NCI-H1092 (cell line): ENCODE measurements around the gene CCP110.

Experiments
- DNase-seq: peaks from one replicate; lab custom pipeline; 2025; lab: John Stamatoyannopoulos, UW

The CCP110 gene, protein sequence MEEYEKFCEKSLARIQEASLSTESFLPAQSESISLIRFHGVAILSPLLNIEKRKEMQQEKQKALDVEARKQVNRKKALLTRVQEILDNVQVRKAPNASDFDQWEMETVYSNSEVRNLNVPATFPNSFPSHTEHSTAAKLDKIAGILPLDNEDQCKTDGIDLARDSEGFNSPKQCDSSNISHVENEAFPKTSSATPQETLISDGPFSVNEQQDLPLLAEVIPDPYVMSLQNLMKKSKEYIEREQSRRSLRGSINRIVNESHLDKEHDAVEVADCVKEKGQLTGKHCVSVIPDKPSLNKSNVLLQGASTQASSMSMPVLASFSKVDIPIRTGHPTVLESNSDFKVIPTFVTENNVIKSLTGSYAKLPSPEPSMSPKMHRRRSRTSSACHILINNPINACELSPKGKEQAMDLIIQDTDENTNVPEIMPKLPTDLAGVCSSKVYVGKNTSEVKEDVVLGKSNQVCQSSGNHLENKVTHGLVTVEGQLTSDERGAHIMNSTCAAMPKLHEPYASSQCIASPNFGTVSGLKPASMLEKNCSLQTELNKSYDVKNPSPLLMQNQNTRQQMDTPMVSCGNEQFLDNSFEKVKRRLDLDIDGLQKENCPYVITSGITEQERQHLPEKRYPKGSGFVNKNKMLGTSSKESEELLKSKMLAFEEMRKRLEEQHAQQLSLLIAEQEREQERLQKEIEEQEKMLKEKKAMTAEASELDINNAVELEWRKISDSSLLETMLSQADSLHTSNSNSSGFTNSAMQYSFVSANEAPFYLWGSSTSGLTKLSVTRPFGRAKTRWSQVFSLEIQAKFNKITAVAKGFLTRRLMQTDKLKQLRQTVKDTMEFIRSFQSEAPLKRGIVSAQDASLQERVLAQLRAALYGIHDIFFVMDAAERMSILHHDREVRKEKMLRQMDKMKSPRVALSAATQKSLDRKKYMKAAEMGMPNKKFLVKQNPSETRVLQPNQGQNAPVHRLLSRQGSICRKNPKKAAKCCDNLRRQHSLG

DNA sequence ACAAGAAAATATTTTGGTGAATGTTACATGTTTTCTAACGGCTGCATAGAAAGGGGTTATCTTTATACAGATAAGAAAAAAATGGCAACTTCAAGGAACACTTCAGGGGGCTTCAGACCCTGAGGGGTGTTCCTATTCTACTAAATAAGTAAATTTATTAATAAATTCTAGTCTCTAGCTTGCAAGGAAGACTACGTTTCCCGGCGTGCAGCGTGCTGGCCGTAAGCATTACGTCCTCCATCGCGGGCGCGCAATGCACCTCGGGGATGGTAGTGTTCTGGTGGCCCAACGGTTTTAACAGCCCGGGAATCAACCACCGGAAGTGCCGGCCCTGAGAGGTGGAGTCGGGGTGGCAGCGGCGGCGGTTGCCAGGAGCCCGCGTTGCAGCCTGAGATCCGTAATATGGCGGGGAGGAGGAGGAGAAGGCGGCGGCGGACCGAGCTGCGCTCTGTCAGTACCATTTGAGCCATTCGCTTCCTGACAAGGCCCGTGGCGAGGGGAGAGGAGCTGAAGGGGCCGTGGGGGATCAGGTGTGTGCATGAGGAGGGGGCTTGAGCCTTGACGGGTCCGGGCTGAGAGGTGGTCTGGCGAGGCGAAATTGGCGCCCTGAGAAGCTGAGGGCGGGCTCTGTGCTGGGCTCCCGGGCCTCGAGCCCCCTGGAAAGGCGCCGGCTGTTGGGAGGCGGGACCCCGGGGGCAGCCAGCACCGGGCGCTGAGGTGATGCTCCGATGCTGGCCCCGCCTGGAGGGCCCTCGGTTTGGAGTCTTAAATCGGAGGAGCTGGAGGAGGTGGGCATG is at the start of gene CCP110:
TSS of gene CCP110 (plus strand) at position 384 of the 797 bp plus-strand sequence. CDS start 3,940 bp downstream, outside the sequence.
- DNase-seq: peak; percentile 97

DNA sequence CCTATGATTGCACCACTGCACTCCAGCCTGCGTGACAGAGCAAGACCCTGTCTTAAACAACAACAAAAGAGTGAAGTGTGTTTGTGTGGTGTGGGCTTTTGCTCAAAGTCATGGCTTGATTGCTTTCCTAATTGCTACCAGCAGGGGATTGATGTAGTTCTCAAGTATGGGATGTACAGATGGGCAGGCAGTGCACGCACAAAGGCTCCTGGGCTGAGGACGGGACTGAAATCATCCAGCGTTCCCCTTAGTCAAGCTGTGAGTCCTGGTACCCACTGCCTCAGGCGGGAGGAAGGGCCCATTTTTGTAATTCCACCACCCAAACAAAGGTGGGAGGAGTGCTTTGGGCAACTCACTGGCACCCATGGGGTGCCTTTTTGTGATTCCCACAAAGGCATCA is 49.1 kb upstream of the CCP110 start:
- no peak for DNase-seq

DNA sequence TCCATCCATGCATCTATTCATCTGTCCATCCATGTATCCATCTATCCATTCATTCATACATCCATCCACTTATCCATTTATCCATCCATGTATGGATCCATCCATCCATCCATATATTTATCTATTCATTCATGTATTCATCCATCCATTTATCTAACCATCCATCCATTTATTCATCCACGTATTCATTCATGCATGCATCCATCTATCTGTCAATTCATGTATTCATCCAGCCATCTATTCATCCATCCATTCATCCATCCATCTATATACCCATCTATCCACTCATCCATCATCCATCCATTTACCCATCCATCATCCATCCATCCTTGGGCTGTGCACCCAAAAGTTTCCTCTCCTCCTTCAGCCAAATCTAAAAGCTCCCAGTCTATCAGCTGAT is 45.2 kb upstream of the CCP110 start:
- no peak for DNase-seq

DNA sequence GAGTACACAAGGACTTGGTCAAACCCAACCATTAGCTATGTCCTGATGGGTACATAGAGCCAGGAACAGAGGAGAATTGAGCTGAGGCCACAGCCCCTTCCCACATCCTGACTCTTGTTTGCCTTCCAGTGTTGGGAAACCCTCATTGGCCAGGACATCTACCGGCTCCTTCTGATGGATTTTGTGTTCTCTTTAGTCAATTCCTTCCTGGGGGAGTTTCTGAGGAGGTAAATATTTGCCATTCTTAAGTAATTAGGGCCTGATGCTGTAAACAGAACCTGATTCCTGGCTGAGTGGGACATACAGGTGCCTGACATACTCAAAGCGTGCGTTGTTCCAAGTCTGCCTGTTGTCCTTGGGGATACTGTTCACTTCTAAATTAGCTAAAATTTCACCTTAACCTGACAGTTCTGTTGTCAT is 44.4 kb upstream of the CCP110 start:
- no peak for DNase-seq

DNA sequence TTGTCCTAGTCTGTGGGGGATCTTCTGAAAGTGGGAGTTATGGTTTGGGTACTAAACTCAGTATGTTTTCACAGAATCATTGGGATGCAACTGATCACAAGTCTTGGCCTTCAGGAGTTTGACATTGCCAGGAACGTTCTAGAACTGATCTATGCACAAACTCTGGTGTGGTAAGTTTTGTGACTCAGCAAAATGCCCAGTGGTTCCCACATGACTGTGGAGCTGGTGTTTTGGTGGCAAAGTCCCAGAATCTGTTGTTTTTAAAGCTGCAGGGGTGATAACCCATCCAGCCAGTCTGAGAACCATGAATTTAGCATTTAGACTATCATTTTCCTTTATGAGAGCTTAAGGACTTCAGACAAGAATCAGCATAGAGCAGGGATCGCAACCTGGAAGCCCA is 42.4 kb upstream of the CCP110 start:
- DNase-seq: no peak

DNA sequence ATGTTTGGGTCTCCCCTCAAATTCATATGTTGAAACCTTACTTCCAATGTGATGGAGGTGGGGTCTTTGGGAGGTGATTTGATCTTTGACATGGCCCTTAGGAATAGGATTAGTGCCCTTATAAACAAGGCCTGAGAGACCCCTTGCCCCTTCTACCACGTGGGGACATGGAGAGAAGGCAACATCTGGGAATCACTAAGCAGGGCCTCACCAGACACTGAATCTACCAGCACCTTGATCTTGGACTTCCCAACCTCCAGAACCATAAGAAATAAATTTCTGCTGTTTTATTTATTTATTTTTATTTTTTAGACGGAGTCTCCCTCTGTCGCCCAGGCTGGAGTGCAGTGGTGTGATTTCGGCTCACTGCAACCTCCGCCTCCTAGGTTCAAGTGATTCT is 42.0 kb upstream of the CCP110 start:
- no peak for DNase-seq

DNA sequence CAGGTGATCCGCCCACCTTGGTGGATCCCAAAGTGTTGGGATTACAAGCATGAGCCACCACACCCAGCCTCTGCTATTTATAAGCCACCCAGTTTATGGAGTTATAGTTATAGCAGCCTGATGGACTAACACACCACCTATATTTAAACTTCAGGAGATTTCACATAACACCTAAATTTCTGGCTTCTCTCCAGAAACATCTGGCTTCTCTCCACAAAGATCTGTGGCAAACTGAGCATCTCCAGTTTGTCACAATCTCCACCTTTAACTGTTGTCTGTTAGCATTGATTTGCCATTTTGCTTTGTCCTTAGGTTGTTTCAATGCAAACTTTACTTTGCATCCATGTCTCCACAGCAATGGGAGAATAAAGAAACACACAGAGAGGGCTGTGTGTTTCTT is 41.5 kb upstream of the CCP110 start:
- no peak for DNase-seq

DNA sequence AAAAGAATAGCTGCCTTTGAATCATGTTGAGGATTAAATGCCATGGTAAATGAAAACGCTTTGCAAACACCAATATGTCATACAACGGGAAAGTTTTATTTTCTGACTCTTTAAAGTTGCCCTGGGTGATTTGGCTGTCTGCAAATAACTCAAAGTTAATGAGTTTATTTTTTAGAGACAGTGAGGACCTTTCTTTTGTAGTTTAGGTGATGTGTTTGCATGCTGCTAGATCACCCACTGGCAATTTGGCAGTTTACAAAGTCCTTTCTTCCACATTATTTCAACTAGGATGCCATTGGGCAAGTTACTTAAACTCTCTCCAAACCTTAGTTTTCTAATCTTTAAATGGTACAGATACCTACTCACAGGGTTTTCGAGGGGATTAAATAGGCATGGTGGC is 39.6 kb upstream of the CCP110 start:
- no peak for DNase-seq

DNA sequence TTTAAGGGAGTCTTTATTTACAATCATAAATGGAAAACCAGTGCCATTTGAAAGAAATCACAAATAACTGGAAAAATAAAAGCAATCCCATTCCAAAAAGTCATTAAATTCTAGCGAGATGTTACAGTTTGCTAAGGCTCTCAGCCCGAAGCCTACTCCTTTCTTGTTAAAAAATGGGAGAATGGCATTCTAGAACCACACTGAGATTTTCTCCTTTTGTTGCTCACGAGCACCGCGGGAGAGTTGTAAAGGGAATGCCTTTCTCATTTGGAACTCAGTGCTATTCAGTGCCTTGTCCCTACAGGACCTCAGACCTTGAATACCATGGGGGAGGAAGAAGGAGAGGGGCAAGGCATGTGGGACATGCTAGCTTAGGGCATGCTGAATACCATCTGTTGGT is 38.1 kb upstream of the CCP110 start:
- DNase-seq: no peak

DNA sequence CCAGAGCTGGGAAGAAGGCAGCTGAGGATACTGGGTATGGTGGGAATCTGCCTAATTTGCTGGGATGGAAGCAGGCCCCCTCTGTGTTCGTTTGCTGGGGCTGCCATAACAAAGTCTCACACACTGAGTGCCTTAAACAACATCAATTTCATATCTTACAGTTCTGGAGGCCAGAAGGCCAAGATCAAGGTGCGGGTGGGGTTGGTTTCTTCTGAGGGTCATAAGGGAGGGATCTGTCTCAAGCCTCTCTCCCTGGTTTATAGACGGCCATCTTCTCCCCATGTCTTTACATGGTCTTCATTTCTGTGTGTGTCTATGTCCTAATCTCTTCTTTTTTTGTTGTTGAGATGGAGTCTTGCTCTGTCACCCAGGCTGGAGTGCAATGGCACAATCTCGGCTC is 37.7 kb upstream of the CCP110 start:
- DNase-seq: no peak

DNA sequence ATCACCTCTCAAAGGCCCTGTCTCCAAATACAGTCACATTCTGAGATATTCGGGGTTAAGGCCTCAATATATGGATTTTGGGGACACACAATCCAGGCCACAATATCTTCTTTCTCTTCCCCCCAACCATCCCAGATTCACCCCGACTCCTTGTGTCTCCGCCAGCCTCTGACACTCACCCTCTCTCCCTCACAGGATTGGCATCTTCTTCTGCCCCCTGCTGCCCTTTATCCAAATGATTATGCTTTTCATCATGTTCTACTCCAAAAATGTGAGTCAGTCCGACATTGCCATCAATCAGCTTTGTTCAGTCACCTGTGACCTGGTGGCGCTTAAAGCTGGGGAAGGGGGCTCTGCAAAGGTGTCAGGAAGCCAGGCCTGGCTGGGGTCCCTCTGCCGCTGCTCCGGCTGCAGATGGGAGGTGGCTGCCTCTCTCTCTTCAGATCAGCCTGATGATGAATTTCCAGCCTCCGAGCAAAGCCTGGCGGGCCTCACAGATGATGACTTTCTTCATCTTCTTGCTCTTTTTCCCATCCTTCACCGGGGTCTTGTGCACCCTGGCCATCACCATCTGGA is 36.9 kb upstream of the CCP110 start:
- no peak for DNase-seq

DNA sequence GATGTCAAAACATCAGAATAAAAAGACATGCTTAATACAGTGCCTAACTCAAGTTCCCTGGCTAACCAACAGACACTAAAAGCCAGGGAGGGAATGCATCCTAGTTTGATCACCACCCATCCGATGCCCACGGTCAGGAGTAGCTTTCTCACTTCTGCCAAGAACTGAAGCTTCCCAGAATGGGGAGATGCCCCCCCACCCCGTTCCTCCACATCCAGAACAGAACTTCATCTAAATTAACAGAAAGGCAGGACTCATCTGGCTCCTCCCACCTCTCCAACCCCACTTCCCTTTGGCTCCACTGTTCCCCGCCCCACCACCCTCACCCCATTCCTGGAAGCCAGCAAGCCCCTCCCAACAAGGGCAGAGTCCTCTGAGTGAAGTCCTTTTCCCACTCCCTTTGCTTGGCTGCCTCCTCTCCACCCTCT is 35.5 kb upstream of the CCP110 start:
- no peak for DNase-seq

DNA sequence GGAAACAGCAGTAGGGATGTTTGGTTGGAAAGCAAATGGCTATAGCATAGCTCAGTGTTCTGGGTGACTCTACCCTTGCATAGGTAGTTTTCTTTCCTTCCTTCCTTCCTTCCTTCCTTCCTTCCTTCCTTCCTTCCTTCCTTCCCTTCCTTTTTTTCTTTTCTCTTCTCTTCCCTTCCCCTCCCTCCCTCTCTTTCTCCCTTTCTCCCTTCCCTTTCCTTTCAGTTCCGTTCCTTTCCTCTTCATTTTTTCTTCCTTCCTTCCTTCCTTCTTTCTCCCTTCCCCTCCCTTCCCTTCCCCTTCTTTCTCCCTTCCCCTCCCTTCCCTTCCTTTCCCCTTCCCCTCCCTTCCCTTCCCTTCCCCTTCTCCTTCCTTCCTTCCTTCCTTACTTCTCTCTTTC is 33.1 kb upstream of the CCP110 start:
- no peak for DNase-seq

DNA sequence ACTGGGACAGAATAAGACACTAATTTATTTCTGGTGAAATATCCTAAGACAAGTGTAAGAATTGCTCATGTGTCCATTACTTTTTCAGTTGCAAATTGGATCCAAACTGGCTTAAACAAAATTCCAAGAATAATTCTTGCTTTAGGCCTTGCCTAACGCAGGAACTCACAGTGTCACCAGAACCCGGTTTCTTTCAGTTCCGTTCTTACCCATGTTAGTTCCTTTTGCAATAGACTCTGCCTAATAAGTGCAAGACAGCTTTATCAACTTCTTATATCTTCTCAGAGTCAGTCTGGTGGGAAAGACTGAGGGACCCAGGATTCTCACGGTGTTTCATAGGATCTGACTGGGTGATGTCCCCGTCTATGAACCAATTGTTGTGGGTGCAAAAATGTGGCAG is 26.6 kb upstream of the CCP110 start:
- DNase-seq: no peak

DNA sequence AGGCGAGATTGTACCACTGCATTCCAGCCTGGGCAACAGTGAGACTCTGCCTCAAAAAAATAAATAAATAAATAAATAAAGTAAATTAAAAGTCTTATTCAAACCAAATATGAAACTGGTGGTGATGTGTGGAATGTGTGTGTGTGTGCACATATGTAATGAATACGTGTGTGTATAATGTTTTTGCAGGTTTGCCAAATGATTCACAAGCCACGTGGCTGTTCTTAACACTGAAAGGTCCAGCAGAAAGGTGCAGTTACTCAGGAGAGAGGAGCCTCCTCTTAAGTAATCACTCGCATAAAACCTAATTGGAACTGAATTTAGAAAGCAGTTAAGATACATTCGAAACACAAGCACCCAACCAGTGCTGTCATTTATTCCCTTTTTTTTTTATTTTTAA is 24.7 kb upstream of the CCP110 start:
- no peak for DNase-seq

DNA sequence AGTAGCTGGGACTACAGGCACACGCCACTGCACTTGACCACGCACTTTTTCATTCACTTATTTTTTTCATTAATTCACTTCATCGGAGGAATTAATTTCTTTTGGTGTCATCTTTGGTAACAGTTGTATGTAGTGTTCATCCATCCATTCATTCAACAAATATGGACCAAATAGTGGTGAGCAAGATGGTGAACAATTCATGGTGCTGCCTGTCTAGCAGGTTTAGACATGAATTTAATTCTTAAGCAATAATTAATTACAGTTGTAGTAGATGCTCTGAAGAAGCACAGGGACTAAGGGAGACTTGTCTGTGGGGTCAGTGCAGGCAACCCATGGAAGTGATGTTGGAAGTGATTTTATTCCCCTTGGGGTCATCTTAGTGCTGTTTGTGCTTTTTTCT is 24.3 kb upstream of the CCP110 start:
- no peak for DNase-seq

DNA sequence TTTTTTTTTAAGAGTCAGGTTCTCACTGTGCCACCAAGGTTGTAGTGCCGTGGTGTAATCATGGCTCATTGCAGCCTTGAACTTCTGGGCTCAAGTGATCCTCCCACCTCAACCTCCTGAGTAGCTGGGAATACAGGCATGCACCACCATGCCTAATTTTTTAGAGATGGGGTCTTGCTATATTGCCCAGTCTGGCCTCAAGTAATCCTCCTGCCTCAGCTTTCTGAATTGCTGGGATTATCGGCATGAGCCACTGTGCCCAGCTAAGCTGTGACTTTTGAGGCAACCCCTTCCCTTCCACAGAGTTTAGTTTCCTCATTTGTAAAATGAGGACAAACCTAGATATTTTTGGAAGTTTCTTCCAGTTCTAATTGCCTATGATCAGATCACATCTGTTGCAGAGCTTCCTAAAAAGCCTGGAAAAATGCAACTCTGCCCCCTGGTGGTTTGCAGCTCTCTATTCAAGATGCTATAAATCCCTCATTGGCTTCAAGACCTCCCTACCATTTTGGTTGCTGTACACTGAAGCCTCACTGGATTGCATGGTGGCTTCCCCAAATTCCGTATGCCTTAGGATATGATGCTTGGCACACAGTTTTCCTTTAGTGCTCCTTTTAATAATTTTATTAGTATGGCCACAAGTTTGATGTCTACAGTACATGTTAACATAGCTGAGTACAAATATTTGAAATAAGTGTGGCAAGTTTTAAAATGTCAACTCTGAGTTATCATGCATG is 21.2 kb upstream of the CCP110 start:
- DNase-seq: peak; percentile 82

DNA sequence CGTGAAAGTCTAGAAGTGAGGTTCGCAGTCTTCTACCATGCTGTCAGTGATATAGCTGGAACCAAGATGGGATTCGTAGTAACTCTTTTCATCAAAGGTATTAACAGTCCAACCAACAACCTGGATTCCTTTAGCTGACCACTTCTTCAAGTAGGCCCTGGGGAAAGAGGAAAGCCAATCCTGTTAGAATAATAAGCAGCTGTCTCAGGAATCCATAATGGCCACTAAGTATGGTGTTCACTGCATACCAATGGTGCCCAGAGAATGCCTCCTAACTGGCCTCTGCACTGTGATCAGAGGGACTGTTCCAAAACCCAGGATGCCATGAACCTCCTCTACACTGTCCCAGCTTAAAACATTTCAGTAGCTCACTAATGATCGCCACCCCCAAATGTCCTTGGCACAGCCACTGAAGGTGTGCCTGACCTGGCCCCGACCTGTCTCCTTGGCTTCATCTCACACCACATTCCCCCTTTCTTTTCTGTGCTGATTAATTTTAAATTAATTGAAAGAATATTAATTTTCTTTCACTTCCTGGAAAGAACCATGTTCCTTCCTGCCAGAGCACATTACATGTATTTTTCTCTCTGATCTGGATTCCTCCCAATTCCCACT is 20.2 kb upstream of the CCP110 start:
- DNase-seq: no peak

DNA sequence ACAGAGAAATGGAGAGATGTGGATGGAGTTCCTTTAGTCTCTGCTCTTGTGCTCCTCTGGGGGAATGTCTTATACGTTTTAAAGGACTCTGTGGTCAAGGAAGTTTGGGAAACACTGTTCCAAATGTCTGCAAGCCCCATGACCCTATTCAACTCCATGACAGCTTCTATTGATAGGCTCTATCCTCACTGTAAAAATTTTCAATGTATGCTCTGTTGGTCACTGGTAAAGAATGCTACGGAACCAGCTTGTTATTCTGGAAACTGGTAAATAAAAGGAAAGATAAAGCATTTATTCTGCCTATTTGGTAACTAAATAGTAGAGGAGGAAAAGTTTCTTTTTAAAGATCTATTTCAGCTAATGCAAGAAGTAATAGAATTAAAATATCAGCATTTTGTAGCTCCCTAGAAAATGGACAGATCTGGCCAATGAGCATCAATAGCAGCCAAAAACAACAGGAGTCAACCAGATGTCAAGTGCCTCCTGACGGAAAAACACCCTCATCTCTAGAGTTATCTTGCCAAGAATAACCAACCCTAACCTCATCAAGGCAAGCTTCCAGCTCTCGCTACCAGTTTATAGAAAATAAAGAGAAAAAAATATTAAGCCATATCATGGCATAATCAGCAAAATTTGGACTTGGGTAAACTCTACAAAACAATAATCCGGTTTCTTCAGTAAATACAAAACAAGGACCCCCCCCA is 18.0 kb upstream of the CCP110 start:
- DNase-seq: no peak

DNA sequence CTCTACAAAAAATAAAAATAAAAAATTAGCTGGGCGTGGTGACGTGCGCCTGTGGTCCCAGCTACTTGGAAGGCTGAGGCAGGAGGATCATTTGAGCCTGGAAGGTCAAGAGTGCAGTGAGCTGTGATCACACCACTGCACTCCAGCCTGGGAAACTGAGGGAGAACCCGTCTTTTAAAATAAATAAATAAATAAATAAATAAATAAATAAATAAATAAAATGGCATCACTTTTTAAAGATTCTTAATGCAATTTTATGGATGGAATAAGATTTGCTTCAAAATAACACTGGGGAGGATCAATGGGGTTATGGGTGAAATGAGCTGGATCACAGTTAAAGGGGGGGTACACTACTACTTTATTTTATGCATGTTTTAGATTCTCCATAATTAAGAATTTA is 16.8 kb upstream of the CCP110 start:
- DNase-seq: no peak
